ENCODE data around the gene RTEL1. TPM values are rescaled to one million over a fixed set of nuclear protein-coding genes. Genes with fewer than 3 reads are reported as not detected.

RTEL1 gene
- total RNA-seq, 1 experiment from 2014 or later: 58.0 TPM

GRCh38 chr20:63610581-63611435, 47.3 kb upstream of the RTEL1 start:
- CTCF ChIA-PET: no interaction called here
- BruUV-seq (replicated peaks): no TSS peak

More at GRCh38 chr20:63610581-63611435, 47.3 kb upstream of the RTEL1 start:
- H3K9ac ChIP-seq (ENCODE audit: low read length): no peak overlapping the region
- peaks cover 5 to 6% of the 10 kb centered on the region in 2 experiments; a peak in 1 of 4 replicates for H3K9me3 ChIP-seq (ENCODE audit: control insufficient read depth in 1 of 2, insufficient read depth in 1 of 2, low read depth in 1 of 2, low read length in 2 of 2)
- intact Hi-C loops (cut with micrococcal nuclease): no loop called here
- ATAC-seq (no peak), DNase-seq (ENCODE audit: low read depth, low spot score) (no peak)
- ChIA-PET POLR2A (no interaction called here), RAD21 (ENCODE audit: low non-redundant PET in 1 of 2, low total read pairs in 2 of 2, uncharacterized antibody in 2 of 2, unreplicated experiment in 2 of 2) (interaction anchor here in 1 of 2 experiments (0.6 kb wide), 1 partner anchor 11 kb away, joined by 4 read pairs; no protein-coding TSS in a partner anchor)
- H3K79me2 ChIP-seq (ENCODE audit: insufficient read depth, low read length): peaks cover 15% of the 10 kb centered on the region
- H4K20me1 ChIP-seq (ENCODE audit: insufficient read depth): no peaks in the 10 kb centered on the region
- TF ChIP-seq REST (IDR thresholded peaks at IDR 0.05; ENCODE audit: low read depth): no peak
- no peak for TF ChIP-seq SP1 (IDR thresholded peaks at IDR 0.05; ENCODE audit: low read depth)
- TF ChIP-seq FOSL1 (IDR thresholded peaks at IDR 0.05; ENCODE audit: low read depth): no peak
- TF ChIP-seq EGR1 (IDR thresholded peaks at IDR 0.05; ENCODE audit: low read depth): no peak
- H3K4me2 ChIP-seq (ENCODE audit: low read length): no peak overlapping the region
- H3K36me3 ChIP-seq (ENCODE audit: control insufficient read depth in 1 of 2, insufficient read depth in 2 of 2, low read length in 2 of 2): peaks cover 0 to 10% of the 10 kb centered on the region in 2 experiments; a peak in 3 of 4 replicates
- H3K27me3 ChIP-seq (ENCODE audit: insufficient read depth, low read length): no peaks in the 10 kb centered on the region
- H3K9me2 ChIP-seq (ENCODE audit: insufficient read depth): no peaks in the 10 kb centered on the region
- H3K4me3 ChIP-seq (replicated peaks in 1 of 2; ENCODE audit: low read depth in 1 of 2, low read length in 2 of 2): no peak overlapping the region
- no peak overlapping the region for H2AFZ ChIP-seq (ENCODE audit: low read depth, low read length, poor library complexity, severe bottlenecking)
- H3K4me1 ChIP-seq (ENCODE audit: control insufficient read depth in 1 of 2, insufficient read depth in 2 of 2, low read length in 2 of 2): no peaks in the 10 kb centered on the region
- no peak overlapping the region for H3K27ac ChIP-seq (ENCODE audit: low read depth, low read length)

Data from HCT116 (cell line).